Testis (tissue), 2 donors: ENCODE measurements around the gene MLPH.

ENCODE experiments used
- POLR2A ChIP-seq: fragments of 450-650 bp; IDR thresholded peaks from one replicate; pipeline ENCODE4 v1.6.1; 2017; ENCODE audit warnings: antibody characterized with exemption, mild to moderate bottlenecking, moderate library complexity
- TF ChIP-seq, protein P1 (sequence below), 3 experiments: fragments of 450-650 bp in 2 of 3; fragments of 200-600 bp in 1 of 3; sonication (generic) in 1 of 3; IDR thresholded peaks; one replicate each; pipeline ENCODE4 v1.5.1; 2016 to 2019; ENCODE audit warnings: antibody characterized with exemption in 3 of 3, mild to moderate bottlenecking in 2 of 3, moderate library complexity in 1 of 3

DNA sequence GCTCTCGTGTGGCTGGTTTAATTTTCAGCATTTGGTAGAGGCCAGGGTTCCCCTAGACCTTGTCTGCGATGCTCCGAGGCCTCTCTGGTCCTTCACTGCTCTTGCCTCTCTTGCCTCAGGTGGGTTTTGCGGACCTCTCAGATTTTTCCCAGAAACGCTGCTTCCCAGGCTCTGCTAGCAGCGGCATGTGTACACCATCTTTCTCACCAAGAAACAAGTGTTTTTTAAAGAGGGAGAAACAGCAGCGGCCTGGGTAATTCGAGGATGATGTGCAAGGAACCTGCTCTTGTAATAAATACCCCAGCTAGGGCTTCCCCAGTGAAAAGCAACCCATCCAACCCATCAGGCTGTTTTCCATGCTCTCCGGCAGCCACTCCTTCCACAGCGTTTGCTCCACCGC lies 39.6 kb upstream of the MLPH start:
- TF ChIP-seq, protein P1, sequence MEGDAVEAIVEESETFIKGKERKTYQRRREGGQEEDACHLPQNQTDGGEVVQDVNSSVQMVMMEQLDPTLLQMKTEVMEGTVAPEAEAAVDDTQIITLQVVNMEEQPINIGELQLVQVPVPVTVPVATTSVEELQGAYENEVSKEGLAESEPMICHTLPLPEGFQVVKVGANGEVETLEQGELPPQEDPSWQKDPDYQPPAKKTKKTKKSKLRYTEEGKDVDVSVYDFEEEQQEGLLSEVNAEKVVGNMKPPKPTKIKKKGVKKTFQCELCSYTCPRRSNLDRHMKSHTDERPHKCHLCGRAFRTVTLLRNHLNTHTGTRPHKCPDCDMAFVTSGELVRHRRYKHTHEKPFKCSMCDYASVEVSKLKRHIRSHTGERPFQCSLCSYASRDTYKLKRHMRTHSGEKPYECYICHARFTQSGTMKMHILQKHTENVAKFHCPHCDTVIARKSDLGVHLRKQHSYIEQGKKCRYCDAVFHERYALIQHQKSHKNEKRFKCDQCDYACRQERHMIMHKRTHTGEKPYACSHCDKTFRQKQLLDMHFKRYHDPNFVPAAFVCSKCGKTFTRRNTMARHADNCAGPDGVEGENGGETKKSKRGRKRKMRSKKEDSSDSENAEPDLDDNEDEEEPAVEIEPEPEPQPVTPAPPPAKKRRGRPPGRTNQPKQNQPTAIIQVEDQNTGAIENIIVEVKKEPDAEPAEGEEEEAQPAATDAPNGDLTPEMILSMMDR (IDR thresholded peaks at IDR 0.05): no peak
- TF ChIP-seq POLR2A: no peak
